IPS DF 19.7 (cell line): ENCODE measurements around the gene PGM2.

Experiments
- DNase-seq: peaks from one replicate; pipeline ENCODE4 v3.0.0-alpha.2; 2013; ENCODE audit warnings: low read depth, low spot score

PGM2 gene

GRCh38 chr4:37902212-37902611 lies 75.7 kb downstream of the PGM2 start:
- no peak for DNase-seq

- DNase-seq: no peak
Measured at GRCh38 chr4:37902738-37903693, 76.5 kb downstream of the PGM2 start.

- DNase-seq: no peak
Measured at GRCh38 chr4:37903901-37904300, 77.4 kb downstream of the PGM2 start.

GRCh38 chr4:37904824-37905223 lies 78.3 kb downstream of the PGM2 start:
- DNase-seq: no peak

- DNase-seq: no peak
Measured at GRCh38 chr4:37905533-37906169, 79.2 kb downstream of the PGM2 start.

GRCh38 chr4:37908488-37909331 lies 82.2 kb downstream of the PGM2 start:
- no peak for DNase-seq

- DNase-seq: no peak
Measured at GRCh38 chr4:37909332-37910090, 83.0 kb downstream of the PGM2 start.

- DNase-seq: no peak
Measured at GRCh38 chr4:37910091-37910486, 83.6 kb downstream of the PGM2 start.
